Hematopoietic multipotent progenitor cell treated with erythropoietin and hydrocortisone succinate and interleukin-3 and kit ligand, for 4 days (in vitro differentiated cells): ENCODE results near the gene PRR19.
A peak's percentile ranks its signal among the peaks of the same experiment; 100 is the strongest.
"Not testable (repeated sequence)": the region's sequence is repeated elsewhere in the genome, so short reads cannot be mapped to it uniquely, and the experiment has no call there.

Source experiments
- DNase-seq: peaks from one replicate; pipeline ENCODE4 v3.0.0-alpha.2; 2015

The PRR19 gene

DNA sequence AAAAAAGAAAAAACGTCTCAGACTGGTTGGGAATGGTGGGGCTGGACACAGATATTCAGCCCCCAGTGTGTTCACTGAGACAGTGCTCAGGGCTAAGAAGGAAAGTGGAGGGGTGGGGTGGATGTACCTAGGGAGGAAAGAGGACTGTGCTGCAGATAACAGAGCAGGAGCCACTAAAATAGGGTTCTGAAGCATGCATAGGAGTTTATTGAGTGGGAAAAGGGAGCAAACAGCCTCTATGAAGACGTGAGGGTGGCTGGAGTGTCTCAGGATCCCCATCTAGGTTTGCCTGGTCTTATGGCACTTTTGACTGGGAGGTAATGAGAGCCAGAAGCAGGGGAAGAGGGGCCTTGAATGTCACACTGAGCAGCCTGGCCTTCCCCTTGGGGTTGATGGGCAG is 26.9 kb downstream of the PRR19 start:
- DNase-seq, result no peak

DNA sequence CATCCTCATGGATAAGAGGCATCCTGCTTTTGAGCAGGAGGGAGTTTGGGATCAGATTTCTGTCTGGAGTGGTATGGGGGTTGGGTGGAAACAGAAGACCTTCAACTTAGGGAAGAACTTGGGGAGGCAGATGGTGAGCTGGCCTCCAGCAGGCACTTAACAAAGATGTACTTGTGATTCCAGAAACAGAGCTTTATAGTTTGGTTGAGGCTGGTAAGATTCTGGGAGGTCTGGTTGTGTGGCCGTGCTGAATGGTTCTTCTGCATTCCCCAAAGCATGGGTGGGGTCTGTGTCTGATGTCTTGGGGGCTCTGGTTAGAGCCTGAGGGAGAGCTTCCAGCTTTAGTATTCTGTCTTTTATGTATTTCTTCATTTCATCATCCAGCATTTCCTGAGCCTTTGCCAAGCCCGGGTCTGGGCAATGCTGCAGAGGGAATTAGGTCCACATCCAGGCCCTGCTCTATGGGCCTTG is 28.3 kb downstream of the PRR19 start:
- no peak for DNase-seq

DNA sequence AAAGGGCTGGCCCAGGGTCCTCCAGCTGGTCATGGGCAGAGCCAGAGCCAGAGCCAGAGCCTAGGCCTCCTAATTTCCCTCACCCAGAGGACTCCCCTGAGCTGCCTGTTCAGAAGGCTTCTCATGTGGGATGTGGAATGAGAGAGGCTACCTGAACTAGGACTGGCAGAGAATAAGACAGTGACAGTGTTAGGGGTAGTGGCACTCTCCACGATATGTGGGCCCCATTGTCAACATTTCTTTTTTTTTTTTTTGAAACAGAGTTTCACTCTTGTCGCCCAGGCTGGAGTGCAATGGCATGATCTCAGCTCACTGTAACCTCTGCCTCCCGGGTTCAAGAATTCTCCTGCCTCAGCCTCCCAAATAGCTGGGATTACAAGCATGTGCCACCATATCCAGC is 29.4 kb downstream of the PRR19 start:
- DNase-seq, result not testable (repeated sequence)

DNA sequence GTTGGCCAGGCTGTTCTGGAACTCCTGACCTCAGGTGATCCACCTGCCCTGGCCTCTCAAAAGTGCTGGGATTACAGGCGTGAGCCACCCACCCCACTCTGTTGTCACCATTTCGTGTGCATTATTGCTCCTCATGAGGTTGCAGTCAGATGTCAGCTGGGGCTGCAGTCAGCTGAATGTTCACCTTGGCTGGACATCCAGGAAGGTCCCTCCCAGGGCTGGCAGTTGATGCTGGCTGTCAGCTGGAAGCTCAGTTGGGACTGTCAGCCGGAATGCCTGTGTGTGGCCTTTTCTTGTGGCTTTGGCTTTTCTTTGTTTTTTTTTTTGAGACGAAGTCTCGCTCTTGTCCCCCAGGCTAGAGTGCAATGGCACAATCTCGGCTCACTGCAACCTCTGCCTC is 30.1 kb downstream of the PRR19 start:
- no peak for DNase-seq

DNA sequence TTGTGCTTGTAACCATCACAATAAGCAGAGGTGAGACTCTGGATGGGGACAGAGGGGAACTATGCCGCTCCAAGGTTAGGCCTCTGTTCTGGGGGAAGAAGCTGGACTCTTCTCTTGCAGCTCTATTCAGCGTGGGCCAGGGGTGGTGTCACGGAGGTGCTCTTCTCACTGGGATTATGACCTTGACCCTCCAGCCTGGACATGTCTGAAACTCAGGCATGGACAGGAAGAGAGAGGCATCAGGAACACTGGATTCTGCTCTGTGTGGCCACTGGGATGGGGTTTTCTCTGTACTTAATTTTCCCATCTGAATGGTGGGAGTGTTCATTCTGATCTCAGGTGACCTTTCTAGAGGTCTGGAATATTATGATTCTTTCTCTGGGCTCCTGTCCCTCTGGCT is 31.1 kb downstream of the PRR19 start:
- no peak for DNase-seq

DNA sequence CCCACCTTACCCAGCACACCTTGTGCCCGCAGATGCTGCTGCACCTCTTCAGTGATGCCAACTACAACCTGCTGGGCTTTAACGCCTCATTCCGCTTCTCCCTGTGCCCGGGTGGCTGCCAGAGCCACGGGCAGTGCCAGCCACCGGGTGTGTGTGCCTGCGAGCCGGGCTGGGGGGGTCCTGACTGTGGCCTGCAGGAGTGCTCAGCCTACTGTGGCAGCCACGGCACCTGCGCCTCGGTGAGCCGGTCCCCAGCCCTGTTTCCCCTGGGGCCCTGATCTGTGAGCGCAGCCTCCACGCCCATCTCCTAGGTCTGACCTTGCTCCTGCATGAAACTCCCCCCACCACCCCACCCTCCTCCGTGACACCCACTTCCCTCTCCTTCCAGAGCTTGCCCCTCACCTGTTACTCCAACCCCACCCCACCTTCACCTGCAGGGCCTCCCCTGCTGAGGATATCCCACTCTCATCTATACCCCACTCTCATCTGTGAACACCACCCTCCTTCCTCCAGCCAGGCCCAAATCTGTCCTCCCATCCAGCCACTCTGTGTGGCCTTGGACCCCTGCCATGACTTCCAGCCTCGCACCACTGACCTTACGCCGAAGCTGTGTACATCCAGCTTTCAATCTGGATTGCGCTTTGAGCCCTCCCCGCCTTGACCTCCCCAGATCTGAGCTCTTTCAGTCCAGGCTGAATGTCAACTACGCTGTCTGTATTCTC is 32.2 kb downstream of the PRR19 start:
- DNase-seq, result no peak

DNA sequence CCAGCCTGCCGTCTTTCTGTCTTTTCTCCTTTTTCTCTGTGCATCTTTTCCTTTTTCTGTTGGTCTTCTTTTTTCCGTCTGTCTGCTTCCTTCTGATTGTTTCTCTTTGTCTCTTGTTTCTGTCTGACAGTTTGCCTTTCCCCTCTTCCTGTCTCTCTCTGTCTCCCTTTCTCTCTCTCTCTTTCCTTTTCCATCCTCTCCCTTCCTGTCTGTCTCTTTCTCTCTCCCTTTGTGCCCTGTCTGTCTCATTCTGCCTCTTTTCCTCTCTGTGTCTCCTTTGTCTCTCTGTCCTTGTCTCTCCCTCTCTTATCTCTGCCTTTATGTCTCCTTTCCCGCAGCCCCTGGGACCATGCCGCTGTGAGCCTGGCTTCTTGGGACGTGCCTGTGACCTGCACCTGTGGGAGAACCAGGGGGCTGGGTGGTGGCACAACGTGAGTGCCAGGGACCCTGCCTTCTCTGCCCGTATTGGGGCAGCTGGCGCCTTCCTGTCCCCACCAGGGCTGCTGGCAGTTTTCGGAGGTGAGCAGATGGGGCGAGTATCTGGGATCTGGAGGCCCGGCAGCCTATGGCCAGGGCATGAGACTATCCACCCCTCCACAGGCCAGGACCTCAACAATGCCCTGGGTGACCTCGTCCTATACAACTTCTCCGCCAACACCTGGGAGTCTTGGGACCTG is 32.9 kb downstream of the PRR19 start:
- DNase-seq, result no peak

DNA sequence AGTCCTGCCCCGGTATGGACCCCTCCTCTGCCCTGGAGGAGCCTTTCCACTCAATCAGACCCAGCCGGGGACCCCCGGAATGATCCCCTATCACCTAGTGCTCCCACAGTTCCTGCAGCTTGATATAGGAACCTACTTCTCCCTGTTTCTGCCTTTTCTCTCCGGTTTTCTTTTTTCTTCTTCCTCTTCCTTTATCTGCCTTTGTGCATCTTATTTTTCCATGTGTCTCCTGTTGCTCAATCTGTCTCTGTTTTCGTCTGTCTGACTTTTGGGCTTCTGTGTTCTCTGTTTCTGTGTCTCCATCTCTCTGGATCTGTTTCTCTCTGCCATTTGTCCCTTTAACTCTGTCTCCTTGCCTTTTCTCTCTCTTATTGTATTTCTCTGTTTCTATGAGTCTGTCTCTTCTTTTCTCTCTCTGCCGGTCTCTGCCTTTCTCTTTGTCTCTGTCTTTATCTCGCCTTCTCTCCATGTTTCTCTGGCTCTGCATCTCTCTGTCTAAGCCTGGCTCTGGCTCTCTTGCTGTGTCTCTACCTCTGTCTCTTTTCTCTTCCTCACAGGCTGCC is 33.5 kb downstream of the PRR19 start:
- no peak for DNase-seq

DNA sequence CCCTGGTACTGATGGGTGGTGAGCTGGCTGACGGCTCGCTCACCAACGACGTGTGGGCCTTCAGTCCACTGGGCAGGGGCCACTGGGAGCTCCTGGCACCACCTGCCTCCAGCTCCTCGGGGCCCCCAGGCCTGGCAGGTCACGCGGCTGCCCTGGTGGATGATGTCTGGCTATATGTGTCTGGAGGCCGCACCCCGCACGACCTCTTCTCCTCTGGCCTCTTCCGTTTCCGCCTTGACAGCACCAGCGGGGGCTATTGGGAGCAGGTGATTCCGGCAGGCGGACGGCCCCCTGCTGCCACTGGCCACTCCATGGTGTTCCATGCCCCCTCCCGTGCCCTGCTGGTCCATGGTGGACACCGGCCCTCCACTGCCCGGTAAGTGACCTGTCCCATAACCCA is 34.0 kb downstream of the PRR19 start:
- no peak for DNase-seq

DNA sequence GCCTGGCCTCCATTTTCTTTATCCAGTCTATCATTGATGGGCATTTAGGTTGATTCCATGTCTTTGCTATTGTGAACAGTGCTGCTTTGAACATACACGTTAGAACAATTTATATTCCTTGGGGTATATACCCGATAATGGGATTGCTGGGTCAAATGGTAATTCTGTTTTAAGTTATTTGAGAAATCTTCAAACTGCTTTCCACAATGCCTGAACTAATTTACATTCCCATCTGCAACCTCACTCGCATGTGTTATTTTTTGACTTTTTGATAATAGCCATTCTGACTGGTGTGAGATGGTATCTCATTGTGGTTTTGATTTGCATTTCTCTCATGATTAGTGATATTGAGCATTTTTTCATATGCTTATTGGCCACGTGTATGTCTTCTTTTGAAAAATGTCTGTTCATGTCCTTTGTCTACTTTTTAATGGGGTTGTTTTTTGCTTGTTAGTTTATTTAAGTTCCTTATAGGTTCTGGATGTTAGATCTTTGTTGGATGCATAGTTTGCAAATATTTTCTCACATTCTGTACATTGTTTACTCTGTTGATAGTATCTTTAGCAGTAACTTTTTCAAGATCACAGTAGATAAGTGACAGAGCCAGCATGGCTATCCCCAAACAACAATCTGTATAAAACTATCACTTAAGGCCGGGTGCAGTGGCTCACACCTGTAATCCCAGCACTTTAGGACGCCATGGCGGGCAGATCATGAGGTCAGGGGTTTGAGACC is 37.4 kb downstream of the PRR19 start:
- not testable (repeated sequence) for DNase-seq

DNA sequence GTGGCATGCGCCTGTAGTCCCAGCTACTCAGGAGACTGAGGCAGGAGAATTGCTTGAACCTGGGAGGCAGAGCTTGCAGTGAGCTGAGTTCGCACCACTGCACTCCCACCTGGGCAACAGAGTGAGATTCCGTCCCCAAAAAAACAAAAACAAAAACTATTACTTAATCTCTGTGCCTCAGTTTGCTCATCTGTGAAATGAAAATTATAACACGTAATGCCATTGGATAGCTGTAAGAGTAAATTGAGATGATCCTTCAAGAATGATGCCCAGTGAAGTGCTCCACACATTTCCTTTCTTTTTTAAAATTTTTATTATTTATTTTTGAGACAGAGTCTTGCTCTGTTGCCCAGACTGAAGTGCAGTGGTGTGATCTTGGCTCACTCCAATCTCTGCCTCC is 38.0 kb downstream of the PRR19 start:
- not testable (repeated sequence) for DNase-seq

DNA sequence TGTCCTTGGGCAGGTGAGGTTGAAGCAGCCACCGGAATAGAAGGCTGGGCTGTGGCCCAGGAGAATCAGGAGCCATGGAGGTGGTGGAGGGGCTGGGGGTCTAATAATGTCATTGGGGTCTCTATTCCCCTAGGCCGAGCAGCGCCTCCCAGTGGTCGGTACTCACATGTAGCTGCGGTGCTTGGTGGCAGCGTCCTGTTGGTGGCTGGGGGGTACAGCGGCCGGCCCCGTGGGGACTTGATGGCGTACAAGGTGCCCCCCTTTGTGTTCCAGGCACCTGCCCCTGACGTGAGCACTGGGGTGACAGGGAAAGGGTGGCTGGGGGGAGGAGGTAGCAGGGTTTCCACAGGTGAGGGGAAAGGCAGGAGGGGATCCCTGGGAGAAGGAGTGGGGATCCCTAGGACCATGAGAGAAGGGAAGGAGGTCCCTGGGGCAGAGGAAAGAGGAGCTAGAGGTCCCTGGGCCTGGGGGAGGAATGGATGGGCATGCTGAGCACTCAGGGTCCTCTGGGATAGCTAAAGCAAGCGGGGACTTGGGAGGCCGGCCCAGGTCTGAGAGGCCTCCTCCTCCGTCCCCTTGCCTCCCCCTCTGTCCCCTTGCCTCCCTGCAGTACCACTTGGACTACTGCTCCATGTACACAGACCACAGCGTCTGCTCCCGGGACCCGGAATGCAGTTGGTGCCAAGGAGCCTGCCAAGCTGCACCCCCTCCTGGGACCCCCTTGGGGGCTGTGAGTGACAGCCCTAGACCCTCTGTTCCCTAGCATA is 41.6 kb downstream of the PRR19 start:
- DNase-seq, result no peak

DNA sequence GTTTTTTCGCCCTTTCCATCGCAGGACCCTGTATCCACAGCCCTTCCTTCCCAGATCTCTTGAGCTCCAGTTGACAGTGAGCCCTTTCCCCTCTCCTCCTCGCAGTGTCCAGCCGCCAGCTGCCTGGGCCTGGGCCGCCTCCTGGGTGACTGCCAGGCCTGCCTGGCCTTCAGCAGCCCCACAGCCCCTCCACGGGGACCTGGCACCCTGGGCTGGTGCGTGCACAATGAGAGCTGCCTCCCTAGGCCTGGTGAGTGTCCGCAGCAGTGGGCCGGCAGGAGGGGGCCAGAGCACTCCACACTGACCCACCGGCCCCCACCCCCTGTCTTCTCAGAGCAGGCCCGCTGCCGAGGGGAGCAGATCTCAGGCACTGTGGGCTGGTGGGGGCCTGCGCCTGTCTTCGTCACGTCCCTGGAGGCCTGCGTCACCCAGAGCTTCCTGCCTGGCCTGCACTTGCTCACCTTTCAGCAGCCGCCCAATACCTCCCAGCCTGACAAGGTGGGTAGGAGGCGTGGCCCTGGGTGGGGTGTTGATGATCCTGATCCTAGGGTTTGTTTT is 42.5 kb downstream of the PRR19 start:
- no peak for DNase-seq

DNA sequence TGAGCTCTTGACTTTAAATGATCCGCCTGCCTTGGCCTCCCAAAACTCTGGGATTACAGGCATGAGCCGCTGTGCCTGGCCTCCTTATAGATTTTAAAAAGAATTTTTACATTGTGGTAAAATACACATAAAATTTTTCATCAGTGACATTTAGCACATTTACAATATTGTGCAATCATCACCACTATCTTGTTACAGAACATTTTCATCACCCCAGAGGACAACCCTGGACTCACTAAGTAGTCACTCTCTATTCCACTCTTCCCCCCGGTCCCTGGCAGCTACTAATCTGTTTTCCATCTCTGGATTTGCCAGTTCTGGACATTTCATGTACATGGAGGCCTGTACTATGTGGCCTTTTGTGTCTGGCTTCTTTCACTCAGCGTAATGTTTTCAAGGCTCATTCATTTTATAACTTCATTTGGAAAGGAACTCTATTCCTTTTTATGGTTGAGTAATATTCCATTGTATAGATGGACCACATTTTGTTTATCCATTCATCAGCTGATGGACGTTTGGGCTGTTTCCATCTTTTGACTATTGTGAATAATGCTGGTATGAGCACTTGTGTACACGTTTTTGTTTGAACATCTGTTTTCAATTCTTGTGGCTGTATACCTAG is 43.4 kb downstream of the PRR19 start:
- no peak for DNase-seq

DNA sequence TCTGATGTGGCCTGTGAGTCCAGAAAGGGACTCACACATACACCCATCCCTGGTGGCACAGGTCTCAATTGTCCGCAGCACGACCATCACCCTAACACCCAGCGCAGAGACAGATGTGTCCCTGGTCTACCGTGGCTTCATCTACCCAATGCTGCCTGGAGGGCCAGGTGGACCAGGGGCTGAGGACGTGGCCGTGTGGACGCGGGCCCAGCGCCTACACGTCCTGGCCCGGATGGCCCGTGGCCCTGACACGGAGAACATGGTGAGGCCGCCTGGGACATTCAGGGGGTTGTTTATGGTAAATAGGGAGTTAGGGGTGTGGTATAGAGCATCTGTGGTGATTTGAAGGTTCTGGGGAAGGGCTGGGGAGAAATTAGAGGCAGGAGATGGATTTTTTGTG is 46.3 kb downstream of the PRR19 start:
- DNase-seq, result no peak

DNA sequence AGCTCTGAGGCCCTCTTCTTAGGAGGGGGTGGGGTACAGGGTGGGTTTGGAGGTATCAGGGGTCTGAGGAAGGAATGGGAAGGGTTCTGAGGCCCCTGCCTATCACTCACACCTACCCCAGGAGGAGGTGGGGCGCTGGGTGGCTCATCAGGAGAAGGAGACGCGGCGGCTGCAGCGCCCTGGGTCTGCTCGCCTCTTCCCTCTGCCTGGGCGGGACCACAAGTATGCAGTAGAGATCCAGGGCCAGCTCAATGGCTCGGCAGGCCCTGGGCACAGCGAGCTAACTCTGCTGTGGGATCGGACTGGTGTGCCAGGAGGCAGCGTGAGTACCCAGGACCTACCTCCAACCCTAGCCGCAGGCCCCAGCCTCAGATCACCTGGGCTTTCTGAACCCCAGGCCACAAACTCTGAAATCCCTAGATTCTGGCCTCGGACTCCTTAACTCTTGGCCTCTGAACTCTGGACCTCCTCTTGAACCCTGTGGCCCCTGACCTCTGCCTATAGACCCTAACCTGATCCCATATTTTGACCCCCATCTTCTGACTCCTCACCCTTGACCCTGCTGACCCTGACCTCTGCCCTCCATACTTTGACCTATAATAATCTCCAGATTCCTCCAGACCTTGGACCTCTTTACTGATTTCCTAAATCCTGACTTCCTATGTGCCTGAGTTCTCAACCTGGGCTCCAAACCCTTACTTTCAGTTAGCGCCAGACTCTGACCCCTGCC is 47.6 kb downstream of the PRR19 start:
- no peak for DNase-seq

DNA sequence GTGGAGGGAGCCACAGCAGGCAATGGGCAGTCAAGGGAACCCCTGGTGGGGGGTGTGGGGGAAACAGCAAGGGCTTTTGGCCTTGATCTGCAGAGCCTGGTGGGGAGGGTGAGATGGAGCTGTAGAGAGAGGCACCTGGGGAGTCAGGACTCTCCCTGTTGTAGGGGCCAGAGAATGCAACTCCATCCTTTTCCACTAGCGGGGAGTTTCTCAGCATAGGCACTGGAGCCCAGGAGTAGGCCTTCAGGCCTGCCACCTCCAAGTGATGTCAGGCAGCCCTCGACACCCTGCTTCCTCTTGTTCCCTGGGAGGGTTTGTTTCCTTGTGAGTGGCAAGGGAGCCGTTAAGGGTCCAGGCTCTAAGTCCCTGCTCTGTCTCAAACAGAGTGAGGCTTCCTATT is 48.5 kb downstream of the PRR19 start:
- DNase-seq, result no peak

DNA sequence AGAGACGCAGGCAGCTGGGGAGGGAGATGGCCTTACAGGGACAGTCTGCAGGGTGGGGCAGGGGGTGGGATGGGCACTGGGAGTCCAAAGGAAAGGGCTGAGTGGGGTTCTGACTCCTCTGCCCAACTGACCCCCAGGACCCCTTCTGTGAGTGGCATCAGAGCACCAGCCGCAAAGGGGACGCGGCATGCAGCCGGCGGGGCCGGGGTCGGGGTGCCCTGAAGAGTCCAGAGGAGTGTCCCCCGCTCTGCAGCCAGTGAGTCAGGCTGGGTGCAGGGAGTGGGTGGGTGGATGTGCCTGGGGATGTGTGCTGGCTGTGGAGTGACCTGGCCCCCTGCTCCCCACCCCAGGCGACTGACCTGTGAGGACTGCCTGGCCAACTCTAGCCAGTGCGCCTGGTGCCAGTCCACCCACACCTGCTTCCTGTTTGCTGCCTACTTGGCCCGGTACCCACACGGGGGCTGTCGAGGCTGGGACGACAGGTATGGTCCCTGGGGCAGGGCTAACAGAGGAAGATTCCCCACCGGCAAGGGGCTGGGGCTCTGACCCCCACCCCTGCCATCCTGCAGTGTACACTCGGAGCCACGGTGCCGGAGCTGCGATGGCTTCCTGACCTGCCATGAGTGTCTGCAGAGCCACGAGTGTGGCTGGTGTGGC is 49.3 kb downstream of the PRR19 start:
- DNase-seq, result no peak

DNA sequence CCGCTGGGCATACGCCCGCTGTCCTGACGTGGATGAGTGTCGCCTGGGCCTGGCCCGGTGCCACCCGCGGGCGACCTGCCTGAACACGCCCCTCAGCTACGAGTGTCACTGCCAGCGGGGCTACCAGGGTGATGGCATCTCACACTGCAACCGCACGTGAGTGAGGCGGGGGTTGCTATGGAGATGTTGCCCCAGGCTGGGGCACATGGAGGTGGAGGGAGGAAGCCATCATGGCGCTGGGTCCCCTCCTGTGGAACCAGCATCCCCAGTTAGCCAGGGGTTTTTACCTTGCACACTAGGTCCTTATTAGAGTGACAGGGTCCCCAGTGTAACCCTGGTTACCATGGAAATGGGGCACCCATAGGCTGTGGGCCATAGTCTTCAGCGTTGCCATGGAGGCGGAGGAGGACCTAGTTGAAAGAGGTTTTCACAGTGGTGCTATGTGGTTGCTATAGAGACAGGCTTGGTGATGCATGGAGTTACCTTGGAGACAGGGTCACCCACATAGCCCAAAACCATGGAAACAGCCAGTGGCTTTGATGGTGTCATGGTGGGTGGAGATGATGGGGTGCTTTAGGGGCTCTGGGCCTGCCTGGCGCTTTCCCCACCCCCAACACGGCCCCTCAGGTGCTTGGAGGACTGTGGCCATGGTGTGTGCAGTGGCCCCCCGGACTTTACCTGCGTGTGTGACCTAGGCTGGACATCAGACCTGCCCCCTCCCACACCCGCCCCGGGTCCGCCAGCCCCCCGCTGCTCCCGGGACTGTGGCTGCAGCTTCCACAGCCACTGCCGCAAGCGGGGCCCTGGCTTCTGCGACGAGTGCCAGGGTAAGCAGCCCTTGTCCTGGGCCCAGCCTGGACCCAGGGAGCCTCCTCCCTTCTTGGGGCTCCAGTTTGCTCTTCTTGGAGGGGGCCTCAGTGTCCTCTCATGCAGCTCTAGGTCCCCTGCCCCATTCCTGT is 50.6 kb downstream of the PRR19 start:
- peak; percentile 31 for DNase-seq
